K562 (cell line): Measurements from ENCODE around the gene OR51V1. TPM values are rescaled to one million over a fixed set of nuclear protein-coding genes. Genes with fewer than 3 reads are reported as not detected.

Experiments
- C11orf30 ChIP-seq: fragments of 450-650 bp; IDR thresholded peaks from 2 replicates; pipeline ENCODE4 v1.6.1; 2016; ENCODE audit warnings: low read depth, mild to moderate bottlenecking
- CC2D1A ChIP-seq: fragments of 450-650 bp; IDR thresholded peaks from 2 replicates; pipeline ENCODE4 v1.6.1; 2017; ENCODE audit warnings: mild to moderate bottlenecking
- ETV6 ChIP-seq, 3 experiments: fragments of 150-350 bp in 1 of 3; sonication (generic) in 1 of 3; formaldehyde crosslinking in 1 of 3; IDR thresholded peaks; 2 replicates each; pipeline versions ENCODE4 v1.6.1 to v1.8.0; 2014 to 2022; ENCODE audit warnings: borderline replicate concordance in 2 of 3, low read depth in 2 of 3, antibody characterized with exemption in 1 of 3, low read length in 1 of 3, mild to moderate bottlenecking in 1 of 3, missing genetic modification reagents in 1 of 3
- GTF2A2 ChIP-seq: IDR thresholded peaks from 2 replicates; pipeline ENCODE4 v1.6.1; 2016; ENCODE audit warnings: mild to moderate bottlenecking, missing genetic modification characterization, missing compliant biosample characterization
- HMG20B ChIP-seq: fragments of 250-450 bp; sonication (Bioruptor Pico); IDR thresholded peaks from 2 replicates; pipeline ENCODE4 v1.5.0; 2021; ENCODE audit warnings: mild to moderate bottlenecking
- HNRNPL ChIP-seq: fragments of 200-400 bp; formaldehyde crosslinking; IDR thresholded peaks from 2 replicates; pipeline ENCODE4 v1.6.1; 2017; ENCODE audit warnings: low read depth, mild to moderate bottlenecking, low read length
- LCOR ChIP-seq: sonication (generic); formaldehyde crosslinking; IDR thresholded peaks from 2 replicates; pipeline ENCODE4 v1.8.0; 2022; ENCODE audit warnings: mild to moderate bottlenecking, missing genetic modification reagents
- MCM3 ChIP-seq: fragments of 450-650 bp; IDR thresholded peaks from 2 replicates; pipeline ENCODE4 v1.6.1; 2016
- PML ChIP-seq: IDR thresholded peaks from 2 replicates; pipeline ENCODE4 v1.6.1; 2012; ENCODE audit warnings: low read length, inconsistent platforms
- RB1 ChIP-seq: fragments of 450-650 bp; IDR thresholded peaks from 2 replicates; pipeline ENCODE4 v1.6.1; 2017; ENCODE audit warnings: low read depth, mild to moderate bottlenecking
- TBP ChIP-seq: optimal IDR thresholded peaks from 2 replicates; pipeline ENCODE3; 2011; ENCODE audit warnings: low read depth, low read length, improper control_type of control experiment
- TRIM24 ChIP-seq, 2 experiments: fragments of 450-650 bp; IDR thresholded peaks; 2 replicates each; pipeline ENCODE4 v1.6.1; 2016
- ZNF133 ChIP-seq: fragments of 250-450 bp; sonication (Bioruptor Pico); IDR thresholded peaks from 2 replicates; pipeline ENCODE4 v1.4.0; 2020; ENCODE audit warnings: mild to moderate bottlenecking
- polyA plus RNA-seq, 8 experiments: library from polyadenylated mRNA; depleted of rRNA in 4 of 8; stranded (reverse) in 5 of 8; unstranded in 3 of 8; fragments of >200 nt; fragmentation: Nextera tagmentation in 2 of 8; fragmentation: Illumina TruSeq in 1 of 8; extraction: Ambion mirVana in 2 of 8; extraction: Trizol in 1 of 8; gene quantifications; 2 replicates each; pipeline versions ENCODE4 v1.2.1 to v1.2.3, GENCODE V29; 2011 to 2014; ENCODE audit warnings: inconsistent platforms in 1 of 8, missing spikeins in 1 of 8
- total RNA-seq, 7 experiments: library from RNA; depleted of rRNA in 6 of 7; stranded (reverse); fragments of >200 nt in 6 of 7; fragmentation: Illumina TruSeq in 2 of 7; extraction: Trizol in 2 of 7; gene quantifications; 2 replicates each; pipeline versions ENCODE4 v1.2.1 to v1.2.3, GENCODE V29; 2011 to 2021; ENCODE audit warnings: low replicate concordance in 1 of 7
- TF ChIP-seq, protein P1 (sequence below): sonication (generic); formaldehyde crosslinking; IDR thresholded peaks from 2 replicates; pipeline ENCODE4 v1.8.0; 2023; ENCODE audit warnings: mild to moderate bottlenecking, missing genetic modification reagents
- TF ChIP-seq, protein P2 (sequence below): fragments of 200-800 bp; sonication (Bioruptor generic); IDR thresholded peaks from 2 replicates; pipeline ENCODE4 v1.6.1; 2017; ENCODE audit warnings: missing genetic modification characterization, missing compliant biosample characterization
- TF ChIP-seq, protein P3 (sequence below), 2 experiments: fragments of 450-650 bp; conservative IDR thresholded peaks; 2 replicates each; pipeline ENCODE4 v1.6.1; 2017; ENCODE audit warnings: mild to moderate bottlenecking in 2 of 2, moderate library complexity in 2 of 2
- TF ChIP-seq, protein P4 (sequence below): sonication (generic); formaldehyde crosslinking; IDR thresholded peaks from 2 replicates; pipeline ENCODE4 v1.8.0; 2023; ENCODE audit warnings: mild to moderate bottlenecking, missing genetic modification reagents
- TF ChIP-seq, protein P5 (sequence below): sonication (generic); formaldehyde crosslinking; IDR thresholded peaks from 2 replicates; pipeline ENCODE4 v1.8.1; 2023; ENCODE audit warnings: mild to moderate bottlenecking, missing genetic modification reagents

The OR51V1 gene
- total and polyA plus RNA-seq, 9 of the 15 experiments (the other 6 are each of a cell fraction or from before 2014, with no cell fraction given), result not detected

DNA sequence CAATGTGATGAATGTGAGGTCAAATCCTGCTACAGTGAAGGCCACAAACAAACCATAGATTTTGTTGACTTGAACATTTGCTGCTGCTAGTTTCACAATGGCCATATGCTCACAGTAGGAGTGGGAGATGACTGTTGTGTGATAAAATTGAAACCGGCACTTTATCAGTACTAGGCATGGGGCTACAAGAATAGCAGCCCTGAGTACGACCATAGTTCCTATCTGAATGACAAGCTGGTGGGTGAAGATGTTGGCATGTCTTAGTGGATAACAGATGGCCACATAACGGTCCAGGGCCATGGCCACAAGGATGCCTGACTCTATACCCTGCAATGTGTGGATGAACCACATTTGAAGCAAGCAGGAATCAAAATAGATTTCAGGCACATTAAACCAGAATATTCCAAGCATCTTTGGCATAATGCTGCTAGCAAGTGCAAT is 48.7 kb downstream of the OR51V1 start (continued):
- TF ChIP-seq TBP, result no peak
- TF ChIP-seq CC2D1A, result peak; percentile 95
- TF ChIP-seq, protein P1, sequence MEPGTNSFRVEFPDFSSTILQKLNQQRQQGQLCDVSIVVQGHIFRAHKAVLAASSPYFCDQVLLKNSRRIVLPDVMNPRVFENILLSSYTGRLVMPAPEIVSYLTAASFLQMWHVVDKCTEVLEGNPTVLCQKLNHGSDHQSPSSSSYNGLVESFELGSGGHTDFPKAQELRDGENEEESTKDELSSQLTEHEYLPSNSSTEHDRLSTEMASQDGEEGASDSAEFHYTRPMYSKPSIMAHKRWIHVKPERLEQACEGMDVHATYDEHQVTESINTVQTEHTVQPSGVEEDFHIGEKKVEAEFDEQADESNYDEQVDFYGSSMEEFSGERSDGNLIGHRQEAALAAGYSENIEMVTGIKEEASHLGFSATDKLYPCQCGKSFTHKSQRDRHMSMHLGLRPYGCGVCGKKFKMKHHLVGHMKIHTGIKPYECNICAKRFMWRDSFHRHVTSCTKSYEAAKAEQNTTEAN (CRISPR knock-in tag), result no peak
- TF ChIP-seq HMG20B, result no peak
- 0 out of 2 replicates have a peak, but pooled peaks have one; percentile 22 for TF ChIP-seq LCOR (CRISPR knock-in tag)
- TF ChIP-seq, protein P2, sequence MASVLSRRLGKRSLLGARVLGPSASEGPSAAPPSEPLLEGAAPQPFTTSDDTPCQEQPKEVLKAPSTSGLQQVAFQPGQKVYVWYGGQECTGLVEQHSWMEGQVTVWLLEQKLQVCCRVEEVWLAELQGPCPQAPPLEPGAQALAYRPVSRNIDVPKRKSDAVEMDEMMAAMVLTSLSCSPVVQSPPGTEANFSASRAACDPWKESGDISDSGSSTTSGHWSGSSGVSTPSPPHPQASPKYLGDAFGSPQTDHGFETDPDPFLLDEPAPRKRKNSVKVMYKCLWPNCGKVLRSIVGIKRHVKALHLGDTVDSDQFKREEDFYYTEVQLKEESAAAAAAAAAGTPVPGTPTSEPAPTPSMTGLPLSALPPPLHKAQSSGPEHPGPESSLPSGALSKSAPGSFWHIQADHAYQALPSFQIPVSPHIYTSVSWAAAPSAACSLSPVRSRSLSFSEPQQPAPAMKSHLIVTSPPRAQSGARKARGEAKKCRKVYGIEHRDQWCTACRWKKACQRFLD (CRISPR knock-in tag), result peak; percentile 91; the same call in 1 of the 2 replicates
- TF ChIP-seq TRIM24 (IDR thresholded peaks at IDR 0.05), result peak; percentile 96 to 97
- TF ChIP-seq, protein P3, sequence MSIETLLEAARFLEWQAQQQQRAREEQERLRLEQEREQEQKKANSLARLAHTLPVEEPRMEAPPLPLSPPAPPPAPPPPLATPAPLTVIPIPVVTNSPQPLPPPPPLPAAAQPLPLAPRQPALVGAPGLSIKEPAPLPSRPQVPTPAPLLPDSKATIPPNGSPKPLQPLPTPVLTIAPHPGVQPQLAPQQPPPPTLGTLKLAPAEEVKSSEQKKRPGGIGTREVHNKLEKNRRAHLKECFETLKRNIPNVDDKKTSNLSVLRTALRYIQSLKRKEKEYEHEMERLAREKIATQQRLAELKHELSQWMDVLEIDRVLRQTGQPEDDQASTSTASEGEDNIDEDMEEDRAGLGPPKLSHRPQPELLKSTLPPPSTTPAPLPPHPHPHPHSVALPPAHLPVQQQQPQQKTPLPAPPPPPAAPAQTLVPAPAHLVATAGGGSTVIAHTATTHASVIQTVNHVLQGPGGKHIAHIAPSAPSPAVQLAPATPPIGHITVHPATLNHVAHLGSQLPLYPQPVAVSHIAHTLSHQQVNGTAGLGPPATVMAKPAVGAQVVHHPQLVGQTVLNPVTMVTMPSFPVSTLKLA (conservative IDR thresholded peaks at IDR 0.05), result peak in 1 of 2 experiments; percentile 57; a peak in 1 of 4 replicates
- no peak for TF ChIP-seq RB1
- TF ChIP-seq C11orf30, result no peak
- no peak for TF ChIP-seq GTF2A2 (tag)
- TF ChIP-seq, protein P4, sequence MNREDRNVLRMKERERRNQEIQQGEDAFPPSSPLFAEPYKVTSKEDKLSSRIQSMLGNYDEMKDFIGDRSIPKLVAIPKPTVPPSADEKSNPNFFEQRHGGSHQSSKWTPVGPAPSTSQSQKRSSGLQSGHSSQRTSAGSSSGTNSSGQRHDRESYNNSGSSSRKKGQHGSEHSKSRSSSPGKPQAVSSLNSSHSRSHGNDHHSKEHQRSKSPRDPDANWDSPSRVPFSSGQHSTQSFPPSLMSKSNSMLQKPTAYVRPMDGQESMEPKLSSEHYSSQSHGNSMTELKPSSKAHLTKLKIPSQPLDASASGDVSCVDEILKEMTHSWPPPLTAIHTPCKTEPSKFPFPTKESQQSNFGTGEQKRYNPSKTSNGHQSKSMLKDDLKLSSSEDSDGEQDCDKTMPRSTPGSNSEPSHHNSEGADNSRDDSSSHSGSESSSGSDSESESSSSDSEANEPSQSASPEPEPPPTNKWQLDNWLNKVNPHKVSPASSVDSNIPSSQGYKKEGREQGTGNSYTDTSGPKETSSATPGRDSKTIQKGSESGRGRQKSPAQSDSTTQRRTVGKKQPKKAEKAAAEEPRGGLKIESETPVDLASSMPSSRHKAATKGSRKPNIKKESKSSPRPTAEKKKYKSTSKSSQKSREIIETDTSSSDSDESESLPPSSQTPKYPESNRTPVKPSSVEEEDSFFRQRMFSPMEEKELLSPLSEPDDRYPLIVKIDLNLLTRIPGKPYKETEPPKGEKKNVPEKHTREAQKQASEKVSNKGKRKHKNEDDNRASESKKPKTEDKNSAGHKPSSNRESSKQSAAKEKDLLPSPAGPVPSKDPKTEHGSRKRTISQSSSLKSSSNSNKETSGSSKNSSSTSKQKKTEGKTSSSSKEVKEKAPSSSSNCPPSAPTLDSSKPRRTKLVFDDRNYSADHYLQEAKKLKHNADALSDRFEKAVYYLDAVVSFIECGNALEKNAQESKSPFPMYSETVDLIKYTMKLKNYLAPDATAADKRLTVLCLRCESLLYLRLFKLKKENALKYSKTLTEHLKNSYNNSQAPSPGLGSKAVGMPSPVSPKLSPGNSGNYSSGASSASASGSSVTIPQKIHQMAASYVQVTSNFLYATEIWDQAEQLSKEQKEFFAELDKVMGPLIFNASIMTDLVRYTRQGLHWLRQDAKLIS (CRISPR knock-in tag), result no peak
- TF ChIP-seq PML, result peak; percentile 96
- TF ChIP-seq, protein P5, sequence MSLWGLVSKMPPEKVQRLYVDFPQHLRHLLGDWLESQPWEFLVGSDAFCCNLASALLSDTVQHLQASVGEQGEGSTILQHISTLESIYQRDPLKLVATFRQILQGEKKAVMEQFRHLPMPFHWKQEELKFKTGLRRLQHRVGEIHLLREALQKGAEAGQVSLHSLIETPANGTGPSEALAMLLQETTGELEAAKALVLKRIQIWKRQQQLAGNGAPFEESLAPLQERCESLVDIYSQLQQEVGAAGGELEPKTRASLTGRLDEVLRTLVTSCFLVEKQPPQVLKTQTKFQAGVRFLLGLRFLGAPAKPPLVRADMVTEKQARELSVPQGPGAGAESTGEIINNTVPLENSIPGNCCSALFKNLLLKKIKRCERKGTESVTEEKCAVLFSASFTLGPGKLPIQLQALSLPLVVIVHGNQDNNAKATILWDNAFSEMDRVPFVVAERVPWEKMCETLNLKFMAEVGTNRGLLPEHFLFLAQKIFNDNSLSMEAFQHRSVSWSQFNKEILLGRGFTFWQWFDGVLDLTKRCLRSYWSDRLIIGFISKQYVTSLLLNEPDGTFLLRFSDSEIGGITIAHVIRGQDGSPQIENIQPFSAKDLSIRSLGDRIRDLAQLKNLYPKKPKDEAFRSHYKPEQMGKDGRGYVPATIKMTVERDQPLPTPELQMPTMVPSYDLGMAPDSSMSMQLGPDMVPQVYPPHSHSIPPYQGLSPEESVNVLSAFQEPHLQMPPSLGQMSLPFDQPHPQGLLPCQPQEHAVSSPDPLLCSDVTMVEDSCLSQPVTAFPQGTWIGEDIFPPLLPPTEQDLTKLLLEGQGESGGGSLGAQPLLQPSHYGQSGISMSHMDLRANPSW, result no peak
- no peak for TF ChIP-seq ETV6 (IDR thresholded peaks at IDR 0.05; ENCODE audit: borderline replicate concordance in 1 of 2, low read depth in 2 of 2, low read length in 1 of 2)
- TF ChIP-seq ETV6 (CRISPR knock-in tag; IDR thresholded peaks at IDR 0.05; ENCODE audit: borderline replicate concordance), result no peak
- TF ChIP-seq ZNF133 (CRISPR knock-in tag), result no peak
- no peak for TF ChIP-seq HNRNPL
- TF ChIP-seq MCM3, result no peak
